Measurements from ENCODE around the gene TBC1D9B. TPM values are rescaled to one million over a fixed set of nuclear protein-coding genes. Genes with fewer than 3 reads are reported as not detected.

Gene TBC1D9B
- total and polyA plus RNA-seq, 9 of the 15 experiments (the other 6 are each of a cell fraction or from before 2014, with no cell fraction given), result 2.9 to 59.1 (median 33.5) TPM

- TF ChIP-seq PHB (CRISPR knock-in tag; IDR thresholded peaks at IDR 0.05) (peak; percentile 52; the same call in 1 of the 2 replicates), HDGF (IDR thresholded peaks at IDR 0.05) (0 out of 2 replicates have a peak, but pooled peaks have one; percentile 59), OTX1 (CRISPR knock-in tag; IDR thresholded peaks at IDR 0.05) (peak; percentile 47; the same call in 1 of the 2 replicates), THAP12 (CRISPR knock-in tag; IDR thresholded peaks at IDR 0.05) (0 out of 2 replicates have a peak, but pooled peaks have one; percentile 34), BCOR (IDR thresholded peaks at IDR 0.05) (0 out of 2 replicates have a peak, but pooled peaks have one; percentile 41), ZNF511 (CRISPR knock-in tag; IDR thresholded peaks at IDR 0.05) (peak; percentile 26; the same call in 1 of the 2 replicates), YY1 (IDR thresholded peaks at IDR 0.05; ENCODE audit: borderline replicate concordance in 1 of 3, control insufficient read depth in 1 of 3, extremely low read depth in 1 of 3, insufficient read depth in 3 of 3, insufficient read length in 1 of 3, insufficient replicate concordance in 2 of 3, low read depth in 1 of 3, low read length in 2 of 3) (peak; percentile 24 to 66 (median 58)), NCOA1 (IDR thresholded peaks at IDR 0.05; ENCODE audit: low read depth) (0 out of 2 replicates have a peak, but pooled peaks have one; percentile 6), ATF7 (IDR thresholded peaks at IDR 0.05) (peak; percentile 67; the same call in 1 of the 2 replicates), FOXP4 (CRISPR knock-in tag; IDR thresholded peaks at IDR 0.05; ENCODE audit: borderline replicate concordance) (peak; percentile 79; the same call in 1 of the 2 replicates), E2F1 (CRISPR knock-in tag; IDR thresholded peaks at IDR 0.05) (0 out of 2 replicates have a peak, but pooled peaks have one; percentile 19), IFI16 (CRISPR knock-in tag; IDR thresholded peaks at IDR 0.05) (no peak), EWSR1 (IDR thresholded peaks at IDR 0.05; ENCODE audit: borderline replicate concordance, low read depth, partially characterized antibody) (no peak), USF1 (CRISPR knock-in tag; IDR thresholded peaks at IDR 0.05) (peak; percentile 15; the same call in 1 of the 2 replicates), SIN3B (IDR thresholded peaks at IDR 0.05; ENCODE audit: low read depth) (peak; percentile 8; the same call in 1 of the 2 replicates), ZNF12 (CRISPR knock-in tag; IDR thresholded peaks at IDR 0.05) (peak; percentile 91), RBBP5 (IDR thresholded peaks at IDR 0.05; ENCODE audit: borderline replicate concordance, insufficient read depth, low read length, poor library complexity, severe bottlenecking) (peak; percentile 86), SNIP1 (IDR thresholded peaks at IDR 0.05; ENCODE audit: low read depth) (0 out of 2 replicates have a peak, but pooled peaks have one; percentile 55), KLF1 (tag; IDR thresholded peaks at IDR 0.05) (peak; percentile 71; the same call in 1 of the 2 replicates)
Observed at GRCh38 chr5:179858586-179859427, 48.9 kb downstream of the TBC1D9B start, which contains the start of gene MRNIP (continued).

All from K562 (cell line).